Stimulated activated naive CD4-positive, alpha-beta T cell (primary cell): ENCODE results near the gene ETV7.

Source experiments
- DNase-seq, 6 experiments: peaks; one replicate each; lab custom pipeline; 2025; lab: John Stamatoyannopoulos, UW

ETV7 gene

DNA sequence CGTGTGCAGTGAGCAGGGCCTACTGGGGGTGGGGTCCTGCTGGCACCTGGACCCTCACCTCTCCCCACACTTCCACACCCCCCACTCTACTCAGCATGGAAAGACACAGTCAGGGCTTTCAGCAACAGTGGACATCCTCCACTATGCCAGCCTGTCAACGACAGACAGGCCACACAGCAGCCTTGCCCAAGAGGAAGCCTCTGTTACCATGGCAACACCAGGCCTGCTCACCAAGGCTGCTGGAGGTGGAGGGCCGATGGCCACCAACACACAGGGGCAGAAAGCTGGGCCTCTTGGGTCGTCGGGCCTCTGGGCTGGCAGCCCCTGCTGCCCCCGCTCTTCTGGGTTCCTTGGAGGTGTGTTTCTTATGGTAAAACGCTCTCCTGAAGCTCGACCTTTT lies 64.4 kb downstream of the ETV7 start:
- no peak for DNase-seq

DNA sequence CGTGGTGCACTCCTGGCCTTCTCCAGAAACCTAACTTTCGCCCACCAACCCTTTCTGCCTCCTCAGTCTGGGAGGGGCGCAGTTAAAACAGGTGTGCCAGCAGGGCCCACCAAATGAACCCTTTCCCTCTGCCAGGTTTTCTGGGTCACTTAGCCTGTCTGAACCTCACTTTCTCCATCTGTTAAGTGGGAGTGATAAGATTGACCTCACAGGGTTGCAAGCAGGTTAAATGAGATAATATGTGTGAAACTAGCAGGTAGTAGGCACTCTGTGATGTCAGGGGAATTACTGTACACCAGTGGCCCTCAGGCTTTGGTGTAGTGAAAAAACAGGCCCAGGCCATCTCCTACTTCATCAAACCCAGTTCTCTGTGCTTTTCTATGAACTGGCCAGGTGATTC lies 64.9 kb downstream of the ETV7 start:
- no peak for DNase-seq

DNA sequence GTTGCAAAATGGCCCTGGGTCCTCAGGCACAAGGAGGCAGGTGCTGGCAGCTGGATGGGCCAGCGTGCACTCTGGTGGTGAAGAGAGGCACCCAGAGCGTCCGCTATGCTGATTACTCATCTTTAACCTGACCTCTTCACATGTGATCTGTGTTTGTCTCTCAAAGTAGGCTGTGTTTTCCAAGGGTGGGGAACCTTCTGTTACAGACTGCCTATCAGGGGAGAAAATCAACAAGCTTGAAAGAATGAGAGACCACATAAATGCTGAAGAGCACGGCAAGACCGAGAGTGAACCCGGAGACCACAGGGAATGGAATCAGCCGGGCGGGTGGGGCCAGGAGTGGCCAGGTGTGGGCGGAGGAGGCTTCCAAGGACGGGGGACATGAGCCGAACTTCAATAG lies 67.0 kb downstream of the ETV7 start:
- DNase-seq = no peak

DNA sequence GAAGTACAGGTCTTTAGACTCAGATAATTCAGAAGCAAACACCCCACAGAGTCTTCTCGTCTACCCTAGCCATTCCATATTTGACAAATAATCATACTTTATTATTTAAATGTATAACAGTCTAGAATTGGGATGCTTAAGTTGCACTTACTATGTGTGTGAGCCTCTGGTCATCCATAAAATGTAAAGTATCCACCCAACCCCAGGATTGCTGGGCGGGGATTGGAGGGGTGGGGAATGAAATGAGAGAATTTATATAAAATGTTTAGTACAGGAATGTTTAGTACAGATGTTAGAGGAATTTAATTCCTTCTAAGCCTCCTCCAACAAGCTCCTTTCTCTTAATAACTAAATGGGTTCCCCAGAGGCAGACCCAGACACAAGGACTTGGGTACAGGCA lies 67.6 kb downstream of the ETV7 start:
- no peak for DNase-seq

DNA sequence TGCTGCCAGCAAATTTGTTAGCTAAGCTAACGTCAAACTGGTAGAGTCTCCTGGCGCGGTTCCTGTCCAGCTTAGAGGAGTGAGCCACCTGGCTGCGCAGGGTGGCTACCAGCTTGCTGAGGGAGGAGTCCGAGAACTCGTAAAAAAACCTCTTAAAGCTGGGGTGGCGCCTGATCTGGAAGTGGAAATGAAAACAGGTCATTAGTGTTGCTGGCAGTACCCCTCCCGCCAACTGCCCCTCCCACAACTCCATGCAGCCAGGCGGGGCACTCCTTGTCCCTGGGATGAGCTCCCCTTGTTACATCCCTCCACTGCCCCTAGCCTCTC lies 68.1 kb downstream of the ETV7 start:
- DNase-seq = no peak

DNA sequence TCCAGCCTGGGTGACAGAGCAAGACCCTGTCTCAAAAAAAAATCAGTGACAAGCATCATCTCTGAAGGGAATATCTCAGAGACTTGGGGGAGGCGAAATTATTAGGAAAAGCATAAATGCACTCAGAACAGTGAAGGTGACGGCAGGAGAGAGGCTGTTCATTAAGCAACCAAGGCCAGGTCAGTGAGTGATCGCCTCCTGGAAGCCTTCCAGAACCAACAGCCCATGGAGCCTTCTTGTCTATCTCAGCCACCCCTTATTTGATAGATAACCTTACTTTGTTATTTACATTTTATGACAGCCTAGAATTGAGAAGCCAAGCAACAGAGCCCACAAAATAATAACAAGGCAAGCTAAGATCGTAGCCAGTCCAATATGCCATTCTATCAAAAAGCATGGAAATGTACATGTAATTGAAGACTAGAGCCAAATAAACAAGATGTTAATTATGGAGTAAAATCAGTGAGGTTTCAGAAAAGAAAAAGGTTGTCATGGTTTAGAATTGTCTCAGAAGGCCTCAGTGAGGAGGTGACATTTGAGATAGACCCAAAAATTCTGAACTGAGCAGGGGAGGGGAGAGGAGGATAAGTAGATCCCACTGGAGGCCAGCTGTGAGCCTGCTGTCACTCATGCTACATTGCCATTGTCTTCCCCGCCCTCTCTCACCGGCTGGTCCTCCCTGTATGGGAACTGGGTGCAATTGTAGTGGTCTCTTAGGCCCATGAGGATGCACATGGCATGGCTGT lies 68.6 kb downstream of the ETV7 start:
- DNase-seq = no peak

DNA sequence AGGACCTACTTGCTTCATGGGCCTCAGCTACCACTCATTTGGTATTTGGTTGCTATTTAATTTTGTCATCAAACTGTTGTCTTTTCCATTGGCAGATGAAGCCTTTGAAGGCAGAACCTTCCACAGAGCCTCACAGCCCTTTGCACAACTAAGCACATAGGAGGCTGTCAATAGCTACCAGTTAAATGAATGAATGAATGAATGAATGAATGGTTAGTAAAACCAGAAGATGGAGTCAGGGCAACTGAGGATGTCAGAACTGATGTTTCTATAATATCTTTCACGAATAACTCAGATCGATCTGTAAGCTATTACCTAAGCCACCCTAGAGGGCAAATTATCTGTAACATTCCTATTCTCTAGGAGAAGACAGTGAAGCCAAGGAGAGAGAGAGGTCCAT lies 69.8 kb downstream of the ETV7 start:
- no peak for DNase-seq
